ENCODE measurements around the gene CPPED1. TPM values are rescaled to one million over a fixed set of nuclear protein-coding genes. Genes with fewer than 3 reads are reported as not detected.

The CPPED1 gene
- total RNA-seq, 4 donors from 2014 or later: 10.6 to 21.7 (median 16.7) TPM

DNA sequence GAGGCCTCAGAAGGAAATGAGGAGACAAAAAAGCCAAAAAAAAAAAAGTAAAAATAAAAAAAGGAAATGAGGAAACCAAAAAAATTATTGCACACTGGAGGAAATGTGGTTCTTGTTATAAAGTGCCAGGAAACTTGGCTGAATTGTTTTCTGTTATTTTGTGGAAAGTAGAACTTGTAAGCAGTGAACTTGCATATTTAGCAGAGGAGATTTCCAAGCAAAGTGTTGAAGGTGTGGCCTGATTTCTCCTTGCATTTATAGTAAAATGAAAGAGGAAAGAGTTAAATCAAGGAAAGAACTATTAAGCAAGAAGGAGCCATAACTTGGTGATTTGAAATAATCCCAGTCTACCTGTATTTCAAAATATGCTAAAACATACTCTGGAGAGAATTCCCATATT, 34.1 kb upstream of the CPPED1 start:
- no peaks in the 10 kb centered on the region for H3K36me3 ChIP-seq
- no peak for TF ChIP-seq EP300 (IDR thresholded peaks at IDR 0.05)
- DNase-seq (ENCODE audit: extremely low spot score): no peak
- peaks cover 0 to 18% (median 0%) of the 10 kb centered on the region in 4 donors for H3K9me3 ChIP-seq
- H3K4me1 ChIP-seq: peaks cover 0 to 9% (median 0%) of the 10 kb centered on the region in 4 donors
- no peak overlapping the region for H3K27ac ChIP-seq (replicated peaks in 1 of 4)
- no peak overlapping the region for H3K4me3 ChIP-seq
- intact Hi-C loops (cut with DNase I): no loop called here
- peaks cover 0 to 4% (median 0%) of the 10 kb centered on the region in 4 donors for H3K27me3 ChIP-seq

- 89% methylated on average over 1 of the region's 1 CpG for WGBS
- Histone ChIP-seq H3K4me1 (peaks cover 0 to 9% (median 0%) of the 10 kb centered on the region in 4 donors), H3K9me3 (peaks cover 0 to 18% (median 0%) of the 10 kb centered on the region in 4 donors), H3K27ac (replicated peaks in 1 of 4) (no peak overlapping the region), H3K4me3 (no peak overlapping the region), H3K36me3 (no peaks in the 10 kb centered on the region), H3K27me3 (peaks cover 0 to 4% (median 0%) of the 10 kb centered on the region in 4 donors)
- intact Hi-C loops (cut with DNase I): no loop called here
- DNase-seq (ENCODE audit: extremely low spot score): no peak
- no peak for TF ChIP-seq POLR2AphosphoS5 (IDR thresholded peaks at IDR 0.05)
- TF ChIP-seq CTCF (IDR thresholded peaks at IDR 0.05): no peak
- no peak for TF ChIP-seq EP300 (IDR thresholded peaks at IDR 0.05)
- TF ChIP-seq POLR2A (IDR thresholded peaks at IDR 0.05; ENCODE audit: low read depth): no peak
Measured at GRCh38 chr16:12837291-12837690, 33.6 kb upstream of the CPPED1 start.

- TF ChIP-seq POLR2AphosphoS5 (IDR thresholded peaks at IDR 0.05): no peak
- no peak for TF ChIP-seq POLR2A (IDR thresholded peaks at IDR 0.05; ENCODE audit: low read depth)
- TF ChIP-seq CTCF (IDR thresholded peaks at IDR 0.05): no peak
- no peak for TF ChIP-seq EP300 (IDR thresholded peaks at IDR 0.05)
- no peak for DNase-seq (ENCODE audit: extremely low spot score)
- H3K4me1 ChIP-seq: peaks cover 0 to 9% (median 0%) of the 10 kb centered on the region in 4 donors
- WGBS: 52% methylated on average over 10 of the region's 10 CpGs
- peaks cover 0 to 16% (median 0%) of the 10 kb centered on the region in 4 donors for H3K27me3 ChIP-seq
- no peak overlapping the region for H3K4me3 ChIP-seq
- intact Hi-C loops (cut with DNase I): no loop called here
- H3K9me3 ChIP-seq: peaks cover 0 to 15% (median 0%) of the 10 kb centered on the region in 4 donors
- H3K36me3 ChIP-seq: no peaks in the 10 kb centered on the region
- H3K27ac ChIP-seq (replicated peaks in 1 of 4): no peak overlapping the region
Measured at GRCh38 chr16:12833926-12834325, 30.2 kb upstream of the CPPED1 start.

- H3K27me3 ChIP-seq: peaks cover 0 to 21% (median 0%) of the 10 kb centered on the region in 4 donors
- H3K9me3 ChIP-seq: no peaks in the 10 kb centered on the region
- TF ChIP-seq EP300 (IDR thresholded peaks at IDR 0.05): no peak
- no peak for TF ChIP-seq POLR2A (IDR thresholded peaks at IDR 0.05; ENCODE audit: low read depth)
- no peak for TF ChIP-seq POLR2AphosphoS5 (IDR thresholded peaks at IDR 0.05)
- no peak for TF ChIP-seq CTCF (IDR thresholded peaks at IDR 0.05)
- 87% methylated on average over 8 of the region's 11 CpGs for WGBS
- no peak for DNase-seq (ENCODE audit: extremely low spot score)
- no peak overlapping the region for H3K27ac ChIP-seq (replicated peaks in 1 of 4)
- intact Hi-C loops (cut with DNase I): no loop called here
- H3K36me3 ChIP-seq: no peaks in the 10 kb centered on the region
- H3K4me3 ChIP-seq: no peak overlapping the region
- peaks cover 0 to 7% (median 0%) of the 10 kb centered on the region in 4 donors for H3K4me1 ChIP-seq
Measured at GRCh38 chr16:12829096-12829888, 25.6 kb upstream of the CPPED1 start.

GRCh38 chr16:12828206-12828605, 24.5 kb upstream of the CPPED1 start:
- H3K9me3 ChIP-seq: no peaks in the 10 kb centered on the region
- H3K27ac ChIP-seq (replicated peaks in 1 of 4): no peak overlapping the region
- peaks cover 0 to 18% (median 0%) of the 10 kb centered on the region in 4 donors for H3K27me3 ChIP-seq
- TF ChIP-seq EP300 (IDR thresholded peaks at IDR 0.05) (no peak), POLR2AphosphoS5 (IDR thresholded peaks at IDR 0.05) (no peak), CTCF (IDR thresholded peaks at IDR 0.05) (no peak), POLR2A (IDR thresholded peaks at IDR 0.05; ENCODE audit: low read depth) (no peak)
- H3K36me3 ChIP-seq: no peaks in the 10 kb centered on the region
- H3K4me3 ChIP-seq: no peak overlapping the region
- H3K4me1 ChIP-seq: no peaks in the 10 kb centered on the region
- DNase-seq (ENCODE audit: extremely low spot score): no peak
- intact Hi-C loops (cut with DNase I): no loop called here
